Right atrium auricular region (tissue), 2 donors: ENCODE data around the gene MTCL3. TPM values are rescaled to one million over a fixed set of nuclear protein-coding genes. Genes with fewer than 3 reads are reported as not detected.
"Not testable (repeated sequence)": the region's sequence is repeated elsewhere in the genome, so short reads cannot be mapped to it uniquely, and the experiment has no call there.

Experiments
- DNase-seq: peaks from one replicate; pipeline ENCODE4 v3.0.0-alpha.2; 2019; ENCODE audit warnings: low spot score
- H3K27ac ChIP-seq, 2 donors: fragments of 200-600 bp; sonication (generic); 1 replicate in 1 of 2; 2 replicates in 1 of 2; pipeline ENCODE4 v1.5.1; 2016 to 2019
- H3K27me3 ChIP-seq, 2 donors: fragments of 200-600 bp; sonication (generic); one replicate each; pipeline versions ENCODE4 v1.5.1 to v1.6.0; 2017 to 2019
- H3K36me3 ChIP-seq: fragments of 200-600 bp; sonication (generic); one replicate; pipeline ENCODE4 v1.5.1; 2016
- H3K4me1 ChIP-seq, 2 donors: fragments of 200-600 bp; sonication (generic); one replicate each; pipeline versions ENCODE4 v1.5.1 to v1.6.0; 2017 to 2019
- H3K4me3 ChIP-seq, 2 donors: fragments of 200-600 bp; sonication (generic); 1 replicate in 1 of 2; 2 replicates in 1 of 2; pipeline ENCODE4 v1.5.1; 2017 to 2019; ENCODE audit warnings: mild to moderate bottlenecking in 1 of 2, moderate library complexity in 1 of 2
- H3K9me3 ChIP-seq, 2 donors: fragments of 200-600 bp; sonication (generic); one replicate each; pipeline ENCODE4 v1.5.1; 2019
- total RNA-seq, 2 donors: library from RNA; depleted of rRNA; stranded (reverse); fragments of >200 nt; gene quantifications; one replicate each; pipeline ENCODE4 v1.1.0, GENCODE V29; 2016
- TF ChIP-seq, protein P1 (sequence below), 2 donors: fragments of 200-600 bp; sonication (generic); IDR thresholded peaks; one replicate each; pipeline ENCODE4 v1.5.1; 2019; ENCODE audit warnings: antibody characterized with exemption in 2 of 2

MTCL3 gene

DNA sequence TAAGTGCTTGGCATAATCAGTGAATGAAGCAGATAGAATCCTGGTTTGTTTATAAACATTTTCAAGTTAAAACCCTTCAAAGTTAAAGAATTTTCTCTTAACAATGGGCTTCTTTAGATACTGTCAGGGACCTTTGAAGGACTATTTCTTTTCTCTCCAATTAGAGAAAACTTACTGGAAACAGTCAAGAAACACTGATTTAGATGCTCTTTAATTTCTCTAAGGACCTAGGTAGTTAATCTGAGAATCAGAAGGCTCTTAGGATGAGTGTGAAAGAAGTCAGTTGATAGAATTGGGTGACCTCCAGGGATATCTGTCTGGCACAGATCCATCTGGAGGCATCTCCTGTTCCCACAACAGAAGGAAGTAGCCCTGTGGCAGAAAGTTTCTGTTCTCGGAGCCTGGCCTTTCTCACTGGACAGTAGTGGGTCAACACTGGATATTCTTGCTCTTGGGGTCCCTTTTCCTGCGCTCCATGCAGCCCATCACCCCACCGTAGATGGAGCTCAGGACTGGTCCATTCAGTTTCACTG is 82.5 kb downstream of the MTCL3 start:
- TF ChIP-seq, protein P1, sequence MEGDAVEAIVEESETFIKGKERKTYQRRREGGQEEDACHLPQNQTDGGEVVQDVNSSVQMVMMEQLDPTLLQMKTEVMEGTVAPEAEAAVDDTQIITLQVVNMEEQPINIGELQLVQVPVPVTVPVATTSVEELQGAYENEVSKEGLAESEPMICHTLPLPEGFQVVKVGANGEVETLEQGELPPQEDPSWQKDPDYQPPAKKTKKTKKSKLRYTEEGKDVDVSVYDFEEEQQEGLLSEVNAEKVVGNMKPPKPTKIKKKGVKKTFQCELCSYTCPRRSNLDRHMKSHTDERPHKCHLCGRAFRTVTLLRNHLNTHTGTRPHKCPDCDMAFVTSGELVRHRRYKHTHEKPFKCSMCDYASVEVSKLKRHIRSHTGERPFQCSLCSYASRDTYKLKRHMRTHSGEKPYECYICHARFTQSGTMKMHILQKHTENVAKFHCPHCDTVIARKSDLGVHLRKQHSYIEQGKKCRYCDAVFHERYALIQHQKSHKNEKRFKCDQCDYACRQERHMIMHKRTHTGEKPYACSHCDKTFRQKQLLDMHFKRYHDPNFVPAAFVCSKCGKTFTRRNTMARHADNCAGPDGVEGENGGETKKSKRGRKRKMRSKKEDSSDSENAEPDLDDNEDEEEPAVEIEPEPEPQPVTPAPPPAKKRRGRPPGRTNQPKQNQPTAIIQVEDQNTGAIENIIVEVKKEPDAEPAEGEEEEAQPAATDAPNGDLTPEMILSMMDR (IDR thresholded peaks at IDR 0.05), result no peak
- Histone ChIP-seq H3K27ac (no peak overlapping the region), H3K9me3 (no peaks in the 10 kb centered on the region), H3K36me3 (no peaks in the 10 kb centered on the region), H3K4me3 (no peak overlapping the region), H3K27me3 (no peaks in the 10 kb centered on the region), H3K4me1 (peaks cover 0 to 4% of the 10 kb centered on the region in 2 donors)
- no peak for DNase-seq

- H3K27ac ChIP-seq, result no peak overlapping the region
- DNase-seq, result no peak
- H3K27me3 ChIP-seq, result no peaks in the 10 kb centered on the region
- H3K4me1 ChIP-seq, result peaks cover 0 to 4% of the 10 kb centered on the region in 2 donors
- no peak overlapping the region for H3K4me3 ChIP-seq
- TF ChIP-seq, protein P1 (IDR thresholded peaks at IDR 0.05), result no peak
- H3K36me3 ChIP-seq, result no peaks in the 10 kb centered on the region
- no peaks in the 10 kb centered on the region for H3K9me3 ChIP-seq
Observed at GRCh38 chr6:127435626-127436220, 83.4 kb downstream of the MTCL3 start.

- no peak for DNase-seq
- no peak overlapping the region for H3K4me3 ChIP-seq
- H3K36me3 ChIP-seq, result no peaks in the 10 kb centered on the region
- no peaks in the 10 kb centered on the region for H3K9me3 ChIP-seq
- H3K27me3 ChIP-seq, result no peaks in the 10 kb centered on the region
- TF ChIP-seq, protein P1 (IDR thresholded peaks at IDR 0.05), result no peak
- peaks cover 0 to 4% of the 10 kb centered on the region in 2 donors for H3K4me1 ChIP-seq
- H3K27ac ChIP-seq, result no peak overlapping the region
Observed at GRCh38 chr6:127434651-127435050, 84.5 kb downstream of the MTCL3 start.

DNA sequence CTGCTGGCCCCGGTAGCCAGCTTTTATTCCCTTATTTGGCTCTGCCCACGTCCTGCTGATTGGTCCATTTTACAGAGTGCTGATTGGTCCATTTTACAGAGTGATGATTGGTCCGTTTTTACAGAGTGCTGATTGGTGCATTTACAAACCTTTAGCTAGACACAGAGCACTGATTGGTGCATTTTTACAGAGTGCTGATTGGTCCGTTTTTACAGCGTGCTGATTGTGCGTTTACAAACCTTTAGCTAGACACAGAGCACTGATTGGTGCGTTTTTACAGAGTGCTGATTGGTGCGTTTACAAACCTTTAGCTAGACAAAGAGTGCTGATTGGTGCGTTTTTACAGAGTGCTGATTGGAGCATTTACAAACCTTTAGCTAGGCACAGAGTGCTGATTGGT is 90.6 kb downstream of the MTCL3 start:
- H3K4me3 ChIP-seq, H3K27me3 ChIP-seq, DNase-seq, H3K4me1 ChIP-seq, H3K9me3 ChIP-seq, H3K27ac ChIP-seq, H3K36me3 ChIP-seq: not testable (repeated sequence)

- H3K9me3 ChIP-seq, result no peaks in the 10 kb centered on the region
- no peak overlapping the region for H3K27ac ChIP-seq
- no peaks in the 10 kb centered on the region for H3K27me3 ChIP-seq
- H3K36me3 ChIP-seq, result no peaks in the 10 kb centered on the region
- H3K4me1 ChIP-seq, result no peaks in the 10 kb centered on the region
- TF ChIP-seq, protein P1 (IDR thresholded peaks at IDR 0.05), result no peak
- DNase-seq, result no peak
- H3K4me3 ChIP-seq, result no peak overlapping the region
Observed at GRCh38 chr6:127423921-127424320, 95.2 kb downstream of the MTCL3 start.

Other genes with a start within 250 kb of the MTCL3 start
- gene ECHDC1, start 175.7 kb downstream of the MTCL3 start, total RNA-seq, result 10 to 100 TPM; 29.8 to 37.3 TPM
- gene KIAA0408, start 59.9 kb downstream of the MTCL3 start, total RNA-seq, result 1 to 10 TPM; 1.5 to 1.8 TPM
- not detected for gene C6orf58, start 57.8 kb upstream of the MTCL3 start, total RNA-seq